Mucosa of stomach (tissue), 1 donor: ENCODE data around the gene OSBPL1A.

Experiments used
- H3K27me3 ChIP-seq: one replicate; pipeline ENCODE4 v1.7.0; 2013; ENCODE audit warnings: mild to moderate bottlenecking, low read length; ENCODE audit not compliant: control insufficient read depth, insufficient read depth
- H3K36me3 ChIP-seq: one replicate; pipeline ENCODE4 v1.7.0; 2013; ENCODE audit warnings: low read length; ENCODE audit not compliant: control insufficient read depth, insufficient read depth
- H3K4me1 ChIP-seq: one replicate; pipeline ENCODE4 v1.7.0; 2013; ENCODE audit warnings: mild to moderate bottlenecking, low read length; ENCODE audit not compliant: control insufficient read depth, insufficient read depth
- H3K4me3 ChIP-seq: one replicate; pipeline ENCODE4 v1.7.0; 2013; ENCODE audit warnings: low read length
- H3K9ac ChIP-seq: one replicate; pipeline ENCODE4 v1.7.0; 2013; ENCODE audit warnings: mild to moderate bottlenecking, low read length, moderate library complexity
- H3K9me3 ChIP-seq: one replicate; pipeline ENCODE4 v1.7.0; 2013; ENCODE audit warnings: mild to moderate bottlenecking, low read length, moderate library complexity; ENCODE audit not compliant: control insufficient read depth
- donor health status: Pancreatic carcinoma.

OSBPL1A gene

DNA sequence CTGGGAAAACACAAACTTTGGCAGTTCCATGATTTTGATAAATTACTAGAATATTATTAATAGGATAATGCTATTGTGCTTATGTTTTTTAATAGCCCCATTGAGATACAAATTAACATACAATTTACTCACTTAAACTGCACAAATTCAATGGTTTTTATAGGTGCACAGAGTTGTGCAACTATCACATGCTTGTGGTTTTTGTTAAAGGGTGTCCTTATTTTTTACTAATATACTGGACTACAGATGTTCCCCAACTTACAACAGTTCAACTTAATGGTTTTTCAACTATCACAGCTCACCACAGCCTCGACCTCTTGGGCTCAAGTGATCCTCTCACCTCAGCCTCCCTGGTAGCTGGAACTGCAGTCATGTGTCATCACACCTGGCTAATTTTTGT lies 76.6 kb downstream of the OSBPL1A start:
- H3K4me3 ChIP-seq, result no peak overlapping the region
- no peaks in the 10 kb centered on the region for H3K36me3 ChIP-seq
- no peak overlapping the region for H3K9ac ChIP-seq
- H3K27me3 ChIP-seq, result no peaks in the 10 kb centered on the region
- no peaks in the 10 kb centered on the region for H3K4me1 ChIP-seq
- no peaks in the 10 kb centered on the region for H3K9me3 ChIP-seq

DNA sequence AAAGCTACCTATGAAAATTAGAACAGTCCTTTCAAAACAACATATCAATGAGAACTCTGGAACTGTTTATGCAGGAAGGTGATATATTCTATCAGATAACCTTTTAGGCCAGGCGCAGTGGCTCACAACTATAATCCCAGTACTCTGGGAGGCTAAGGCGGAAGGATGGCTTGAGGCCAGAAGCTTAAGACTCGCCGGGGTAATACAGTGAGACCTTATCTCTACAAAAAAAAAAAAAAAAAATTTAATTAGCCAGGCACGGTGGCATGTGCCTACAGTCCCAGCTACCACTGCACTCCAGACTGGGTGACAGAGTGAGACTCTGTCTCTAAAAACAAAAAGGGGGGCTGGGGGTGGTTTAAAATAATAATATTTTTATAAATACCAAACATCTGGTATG lies 77.9 kb downstream of the OSBPL1A start:
- Histone ChIP-seq H3K9me3 (no peaks in the 10 kb centered on the region), H3K9ac (no peak overlapping the region), H3K36me3 (no peaks in the 10 kb centered on the region), H3K4me3 (no peak overlapping the region), H3K4me1 (no peaks in the 10 kb centered on the region), H3K27me3 (no peaks in the 10 kb centered on the region)

DNA sequence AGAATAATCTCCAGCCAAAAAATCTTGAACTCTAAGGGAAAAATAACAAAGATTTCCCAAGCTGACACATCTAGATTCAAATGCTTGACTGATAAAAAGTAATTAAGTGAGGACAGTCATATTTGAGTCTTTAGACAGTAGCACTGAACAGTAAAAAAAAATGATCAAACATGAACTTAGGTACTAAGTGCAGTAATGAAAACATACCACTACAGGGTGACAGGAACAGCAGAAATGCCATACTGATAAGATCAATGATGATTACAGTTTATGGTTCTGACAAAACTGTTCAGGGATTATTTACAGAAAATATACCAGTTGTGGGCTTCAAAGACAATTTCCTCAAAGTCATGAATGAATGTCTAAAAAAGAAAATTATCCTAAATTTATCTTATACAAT lies 80.3 kb downstream of the OSBPL1A start:
- no peaks in the 10 kb centered on the region for H3K36me3 ChIP-seq
- no peak overlapping the region for H3K4me3 ChIP-seq
- no peaks in the 10 kb centered on the region for H3K4me1 ChIP-seq
- no peaks in the 10 kb centered on the region for H3K27me3 ChIP-seq
- H3K9me3 ChIP-seq, result no peaks in the 10 kb centered on the region
- H3K9ac ChIP-seq, result no peak overlapping the region

DNA sequence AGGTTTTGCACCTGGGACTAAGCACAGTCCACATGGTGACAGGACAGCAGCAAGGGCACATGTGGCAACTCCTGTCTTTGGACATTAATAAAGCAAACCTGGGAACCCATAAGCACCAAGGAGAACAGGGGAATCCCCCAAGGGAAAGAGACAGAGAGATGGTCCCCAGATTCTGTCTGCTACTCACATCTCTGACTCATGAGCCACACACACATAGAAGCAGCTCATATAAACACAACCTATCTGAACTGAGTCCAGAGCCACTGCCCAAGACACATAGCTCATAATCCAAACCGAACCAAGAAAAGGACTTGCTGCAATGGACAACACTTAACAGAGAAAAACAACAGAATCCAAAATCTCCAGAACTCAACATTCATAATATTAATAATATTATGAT lies 82.5 kb downstream of the OSBPL1A start:
- Histone ChIP-seq H3K9me3 (no peaks in the 10 kb centered on the region), H3K9ac (no peak overlapping the region), H3K4me1 (no peaks in the 10 kb centered on the region), H3K36me3 (no peaks in the 10 kb centered on the region), H3K27me3 (no peaks in the 10 kb centered on the region), H3K4me3 (no peak overlapping the region)

DNA sequence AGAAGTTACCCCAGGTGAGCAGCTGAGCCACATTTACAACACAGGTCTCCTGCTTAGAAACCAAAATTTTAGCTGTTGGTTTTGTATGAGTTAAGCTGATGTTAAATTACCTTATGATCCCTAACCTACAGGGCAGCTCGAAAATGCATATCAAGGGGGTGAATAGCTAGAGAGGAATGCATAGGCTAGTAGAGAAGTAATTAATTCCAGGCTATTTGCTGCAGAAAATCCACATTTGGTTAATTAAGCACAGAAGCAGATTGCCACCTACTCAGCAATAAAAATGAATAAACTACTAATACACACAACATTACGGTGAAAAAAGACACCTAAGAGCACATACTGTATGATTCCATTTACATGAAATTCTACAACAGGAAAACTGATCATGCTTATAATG lies 91.4 kb downstream of the OSBPL1A start:
- H3K4me3 ChIP-seq, result no peak overlapping the region
- H3K9me3 ChIP-seq, result no peaks in the 10 kb centered on the region
- no peak overlapping the region for H3K9ac ChIP-seq
- H3K36me3 ChIP-seq, result no peaks in the 10 kb centered on the region
- H3K4me1 ChIP-seq, result no peaks in the 10 kb centered on the region
- no peaks in the 10 kb centered on the region for H3K27me3 ChIP-seq

DNA sequence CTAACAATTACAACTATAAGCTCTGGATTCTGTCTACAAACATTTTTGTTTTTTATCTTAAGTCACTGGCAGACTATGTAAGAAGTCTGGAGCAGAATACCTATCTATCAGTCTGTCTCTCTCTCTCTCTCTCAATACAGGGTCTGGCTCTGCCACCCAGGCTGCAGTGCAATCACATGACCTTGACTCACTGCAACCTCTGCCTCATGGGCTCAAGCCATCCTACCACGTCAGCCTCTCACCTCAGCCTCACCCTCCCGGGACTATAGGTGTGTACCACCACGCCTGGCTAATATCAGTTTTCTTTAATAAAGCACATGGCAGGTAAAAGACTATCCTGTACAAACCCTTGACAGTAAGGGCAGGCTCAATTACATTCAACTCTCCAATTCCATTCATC lies 96.9 kb downstream of the OSBPL1A start:
- no peaks in the 10 kb centered on the region for H3K27me3 ChIP-seq
- no peaks in the 10 kb centered on the region for H3K9me3 ChIP-seq
- H3K9ac ChIP-seq, result no peak overlapping the region
- H3K4me1 ChIP-seq, result no peaks in the 10 kb centered on the region
- H3K4me3 ChIP-seq, result no peak overlapping the region
- H3K36me3 ChIP-seq, result no peaks in the 10 kb centered on the region

DNA sequence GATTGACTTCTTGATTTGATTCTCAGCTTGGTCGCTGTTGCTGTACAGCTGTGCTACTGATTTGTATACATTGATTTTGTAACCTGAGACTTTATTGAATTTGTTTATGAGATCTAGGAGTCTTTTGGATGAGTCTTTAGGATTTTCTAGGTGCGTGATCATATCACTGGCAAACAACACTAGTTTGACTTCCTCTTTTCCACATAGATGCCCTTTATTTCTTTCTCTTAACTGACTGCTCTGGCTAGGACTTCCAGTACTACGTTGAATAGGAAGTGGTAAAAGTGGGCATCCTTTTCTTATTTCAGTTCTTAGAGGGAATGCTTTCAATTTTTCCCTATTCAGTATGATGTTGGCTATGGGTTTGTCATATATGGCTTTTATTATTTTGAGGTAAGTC lies 101.3 kb downstream of the OSBPL1A start:
- H3K9me3 ChIP-seq, result no peaks in the 10 kb centered on the region
- no peak overlapping the region for H3K9ac ChIP-seq
- no peaks in the 10 kb centered on the region for H3K36me3 ChIP-seq
- no peaks in the 10 kb centered on the region for H3K4me1 ChIP-seq
- H3K27me3 ChIP-seq, result no peaks in the 10 kb centered on the region
- H3K4me3 ChIP-seq, result no peak overlapping the region

DNA sequence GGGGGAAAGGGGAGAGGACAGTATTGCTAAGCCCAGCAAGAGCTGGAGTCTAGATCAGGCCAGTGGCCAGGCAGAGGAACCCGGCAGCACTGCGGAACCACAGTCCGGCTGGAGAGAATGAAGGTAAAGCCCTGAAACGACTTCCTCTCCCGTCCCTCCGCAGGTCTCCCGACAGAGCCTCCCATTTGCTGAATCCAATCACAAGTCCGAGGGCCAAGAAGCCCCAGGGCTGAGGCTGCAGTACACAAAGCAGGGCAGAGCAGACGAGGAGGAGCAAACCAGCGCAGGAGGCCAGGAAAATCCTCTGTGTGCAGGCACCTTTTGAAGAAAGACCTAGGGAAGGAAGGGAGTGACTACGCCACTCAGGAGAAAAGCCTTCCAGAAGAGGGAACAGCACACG lies 104.4 kb downstream of the OSBPL1A start:
- Histone ChIP-seq H3K36me3 (no peaks in the 10 kb centered on the region), H3K4me3 (no peak overlapping the region), H3K27me3 (no peaks in the 10 kb centered on the region), H3K9me3 (no peaks in the 10 kb centered on the region), H3K9ac (no peak overlapping the region), H3K4me1 (no peaks in the 10 kb centered on the region)

DNA sequence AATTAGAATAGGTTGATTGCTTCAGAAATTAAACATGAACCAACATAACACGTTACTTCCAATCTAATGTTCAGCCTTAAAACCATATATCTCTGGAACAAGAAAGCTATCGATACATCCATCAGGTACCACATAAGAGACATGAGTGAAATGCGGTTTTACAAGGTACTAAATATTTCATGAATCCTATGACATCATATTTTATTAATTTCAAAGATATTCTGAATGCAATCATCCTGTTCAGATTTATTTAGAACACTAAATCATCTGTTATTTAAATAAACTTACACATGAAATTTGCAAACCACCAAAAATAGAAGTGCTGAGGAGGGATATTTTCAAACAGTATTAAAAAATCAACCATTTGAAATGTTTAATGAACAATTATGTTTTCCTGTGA lies 119.0 kb downstream of the OSBPL1A start:
- peaks cover 8% of the 10 kb centered on the region for H3K4me1 ChIP-seq
- no peaks in the 10 kb centered on the region for H3K9me3 ChIP-seq
- no peaks in the 10 kb centered on the region for H3K27me3 ChIP-seq
- no peak overlapping the region for H3K4me3 ChIP-seq
- no peak overlapping the region for H3K9ac ChIP-seq
- no peaks in the 10 kb centered on the region for H3K36me3 ChIP-seq

DNA sequence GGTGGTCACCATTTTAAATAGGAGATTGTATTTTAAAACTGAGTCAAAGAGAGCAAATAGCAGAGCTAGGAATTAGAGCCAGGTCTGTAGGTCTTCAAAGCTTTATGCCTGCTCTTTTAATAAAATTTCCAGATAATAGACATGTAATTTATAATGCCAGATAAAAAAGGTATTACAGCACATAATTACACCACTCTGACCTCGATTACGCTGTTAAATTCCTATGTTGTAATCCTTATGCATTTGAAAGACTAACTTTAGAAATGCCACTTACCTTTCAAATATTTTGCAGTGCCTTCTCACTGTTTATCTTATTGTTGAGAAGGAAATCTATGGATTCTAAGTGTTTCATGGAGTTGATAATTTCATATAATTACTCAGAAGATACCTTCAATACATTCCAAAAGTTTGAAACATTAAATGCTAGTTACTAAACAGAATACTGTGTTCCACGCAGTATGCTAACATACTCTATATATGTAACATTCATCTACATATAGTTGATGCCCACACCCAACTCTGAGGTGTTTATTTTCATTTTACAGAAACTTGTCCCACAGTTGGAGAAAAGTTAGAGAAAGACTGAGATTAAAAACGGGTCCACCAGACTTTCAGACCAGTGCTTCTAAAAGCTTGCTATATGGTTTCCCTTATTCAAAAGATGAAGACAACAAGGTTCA lies 120.0 kb downstream of the OSBPL1A start:
- Histone ChIP-seq H3K4me3 (no peak overlapping the region), H3K9ac (no peak overlapping the region), H3K27me3 (no peaks in the 10 kb centered on the region), H3K36me3 (no peaks in the 10 kb centered on the region), H3K4me1 (peaks cover 12% of the 10 kb centered on the region), H3K9me3 (no peaks in the 10 kb centered on the region)

DNA sequence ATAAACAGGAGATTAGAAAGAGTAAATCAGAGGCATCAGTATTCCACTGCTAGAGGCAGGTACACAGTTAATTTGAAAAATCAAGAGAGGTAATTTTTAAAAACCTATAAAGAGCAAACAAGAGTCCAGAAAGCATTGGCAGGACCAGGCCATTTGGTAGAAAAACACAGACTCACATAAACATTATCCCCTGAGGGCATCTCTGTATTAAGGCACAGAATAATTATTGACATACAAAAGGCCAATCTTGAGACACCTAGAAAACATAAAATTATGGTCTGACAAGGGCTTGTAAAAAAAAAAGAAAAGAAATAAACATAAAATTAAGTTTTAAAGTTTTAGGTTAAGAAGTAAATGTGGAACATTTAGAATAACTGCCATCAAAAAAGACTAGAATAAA lies 120.6 kb downstream of the OSBPL1A start:
- Histone ChIP-seq H3K9ac (no peak overlapping the region), H3K36me3 (no peaks in the 10 kb centered on the region), H3K4me1 (peaks cover 12% of the 10 kb centered on the region), H3K4me3 (no peak overlapping the region), H3K9me3 (no peaks in the 10 kb centered on the region), H3K27me3 (no peaks in the 10 kb centered on the region)

DNA sequence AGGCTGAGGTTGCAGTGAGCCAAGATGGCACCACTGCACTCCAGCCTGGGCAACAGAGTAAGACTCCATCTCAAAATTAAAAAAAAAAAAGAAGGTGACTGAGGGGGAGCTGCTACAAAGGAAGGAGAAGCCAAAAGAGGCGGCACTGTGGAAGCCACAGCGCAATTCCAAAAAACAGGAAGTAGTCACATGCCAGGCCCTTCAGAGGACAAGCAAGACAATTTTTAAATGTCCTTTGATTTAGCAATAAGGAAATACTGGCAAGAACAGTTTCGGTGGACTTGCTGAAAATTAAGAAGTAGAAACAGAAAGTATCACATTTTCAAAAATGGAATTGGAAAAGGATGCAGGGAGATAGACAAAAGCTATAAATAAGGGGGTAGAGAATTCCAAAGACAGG lies 122.8 kb downstream of the OSBPL1A start:
- Histone ChIP-seq H3K36me3 (no peaks in the 10 kb centered on the region), H3K9me3 (no peaks in the 10 kb centered on the region), H3K4me1 (peaks cover 12% of the 10 kb centered on the region), H3K27me3 (no peaks in the 10 kb centered on the region), H3K4me3 (no peak overlapping the region), H3K9ac (no peak overlapping the region)

DNA sequence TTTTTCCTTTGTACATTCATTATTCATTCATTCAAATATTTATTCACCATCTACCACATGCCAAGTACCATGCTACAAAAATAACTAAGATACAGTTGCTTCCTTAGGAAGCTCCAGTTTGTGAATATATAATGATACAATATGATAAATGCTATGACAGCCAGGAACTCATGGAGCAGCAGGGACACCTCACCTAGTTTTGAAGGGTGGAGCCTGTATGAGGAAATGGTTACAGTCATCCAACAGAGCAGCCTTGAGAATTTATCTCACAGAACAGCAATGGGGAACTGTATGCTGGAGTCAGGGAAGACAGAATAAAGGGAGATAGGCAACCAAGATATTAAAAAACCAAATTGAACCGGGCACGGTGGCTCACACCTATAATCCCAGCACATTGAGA lies 124.0 kb downstream of the OSBPL1A start:
- no peak overlapping the region for H3K9ac ChIP-seq
- no peaks in the 10 kb centered on the region for H3K9me3 ChIP-seq
- no peaks in the 10 kb centered on the region for H3K36me3 ChIP-seq
- no peaks in the 10 kb centered on the region for H3K27me3 ChIP-seq
- H3K4me3 ChIP-seq, result no peak overlapping the region
- peaks cover 12% of the 10 kb centered on the region for H3K4me1 ChIP-seq
